Caco-2 (cell line): ENCODE results near the gene ALK. TPM values are rescaled to one million over a fixed set of nuclear protein-coding genes. Genes with fewer than 3 reads are reported as not detected.

ENCODE experiments used
- BruUV-seq: library from RNA; stranded (reverse); fragments of 400-500 nt; replicated peaks from 2 replicates; lab custom pipeline; 2021; lab: Mats Ljungman, UMichigan
- CTCF ChIA-PET: fragments of 300-600 bp; sonication (Branson Sonifier 250); formaldehyde crosslinking; loops from one replicate; lab custom pipeline; 2022; ENCODE audit warnings: antibody characterized with exemption; lab: Charles Lee
- POLR2A ChIA-PET: fragments of 300-600 bp; sonication (Branson Sonifier 250); formaldehyde crosslinking; loops from one replicate; lab custom pipeline; 2022; ENCODE audit warnings: antibody characterized with exemption; lab: Charles Lee
- DNase-seq, 2 experiments: peaks; one replicate each; pipeline versions ENCODE4 v3.0.0 to v3.0.0-alpha.2; 2020 to 2022
- H3K27me3 ChIP-seq: replicated peaks from 2 replicates; pipeline ENCODE4 v1.6.0; 2011; ENCODE audit warnings: low read length; ENCODE audit not compliant: control insufficient read depth, insufficient read depth
- H3K36me3 ChIP-seq: 2 replicates; pipeline ENCODE4 v1.5.1; 2011; ENCODE audit warnings: low read length; ENCODE audit not compliant: control insufficient read depth, insufficient read depth
- H3K4me1 ChIP-seq: fragments of 250-450 bp; sonication (Bioruptor Pico); 2 replicates; pipeline ENCODE4 v1.5.1; 2020; ENCODE audit warnings: mild to moderate bottlenecking
- H3K4me3 ChIP-seq: 2 replicates; pipeline ENCODE4 v1.5.1; 2011; ENCODE audit warnings: low read depth, mild to moderate bottlenecking, control low read depth, low read length
- H3K9me3 ChIP-seq: fragments of 250-450 bp; sonication (Bioruptor Pico); 2 replicates; pipeline ENCODE4 v1.5.1; 2020; ENCODE audit warnings: mild to moderate bottlenecking, moderate library complexity
- H3K27ac Mint-ChIP-seq: one replicate; pipeline ENCODE4 v1.8.0; 2022; ENCODE audit warnings: mixed read lengths; ENCODE audit not compliant: unreplicated experiment
- H3K27me3 Mint-ChIP-seq: one replicate; pipeline ENCODE4 v1.8.0; 2022; ENCODE audit warnings: mixed read lengths; ENCODE audit not compliant: insufficient read depth, unreplicated experiment
- H3K36me3 Mint-ChIP-seq: one replicate; pipeline ENCODE4 v1.8.0; 2022; ENCODE audit warnings: mild to moderate bottlenecking, mixed read lengths; ENCODE audit not compliant: insufficient read depth, unreplicated experiment
- H3K4me1 Mint-ChIP-seq: one replicate; pipeline ENCODE4 v1.8.0; 2022; ENCODE audit warnings: low read depth, mixed read lengths; ENCODE audit not compliant: unreplicated experiment
- H3K4me3 Mint-ChIP-seq: one replicate; pipeline ENCODE4 v1.8.0; 2022; ENCODE audit warnings: mild to moderate bottlenecking, moderate library complexity, mixed read lengths; ENCODE audit not compliant: unreplicated experiment
- H3K9me3 Mint-ChIP-seq: one replicate; pipeline ENCODE4 v1.8.0; 2022; ENCODE audit warnings: mixed read lengths; ENCODE audit not compliant: unreplicated experiment
- intact Hi-C: fragments of 100-400 bp; cut with micrococcal nuclease; formaldehyde crosslinking; loops from one replicate; pipeline ENCODE4 v1.10.0; 2022; ENCODE audit not compliant: unreplicated experiment
- total RNA-seq: library from RNA; stranded (reverse); gene quantifications from 2 replicates; pipeline ENCODE4 v1.2.3, GENCODE V29; 2022
- TF ChIP-seq, protein P1 (sequence below), 2 experiments: fragments of 200-600 bp in 1 of 2; IDR thresholded peaks; 1 replicate in 1 of 2; 2 replicates in 1 of 2; pipeline versions ENCODE4 v1.5.1 to v1.8.0; 2011 to 2022; ENCODE audit warnings: antibody characterized with exemption in 1 of 2, control low read depth in 1 of 2, inconsistent platforms in 1 of 2, low read depth in 1 of 2, low read length in 1 of 2, mild to moderate bottlenecking in 1 of 2, moderate library complexity in 1 of 2; ENCODE audit not compliant: insufficient read depth in 1 of 2, severe bottlenecking in 1 of 2, unreplicated experiment in 1 of 2

The ALK gene
- total RNA-seq, 1 experiment from 2014 or later = 0.11 TPM

DNA sequence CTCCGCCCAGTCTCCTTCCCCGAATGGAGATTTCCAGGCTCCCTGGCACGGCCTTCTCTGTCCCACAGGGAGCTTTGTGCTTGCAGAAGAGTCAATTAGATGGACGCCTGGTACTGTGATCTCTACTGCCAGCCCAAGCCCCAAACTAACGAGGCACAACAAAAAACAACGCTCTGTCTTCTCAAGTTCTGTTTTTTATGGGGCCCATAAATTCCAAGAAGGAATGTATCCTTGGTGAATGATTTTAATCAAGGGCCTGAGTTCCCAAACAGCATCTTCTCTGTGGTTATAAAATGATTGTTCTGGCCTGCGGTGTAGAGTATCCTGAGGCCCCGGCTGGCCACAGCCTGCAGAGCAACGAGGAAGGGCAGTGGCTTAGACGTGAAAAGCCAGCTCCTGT lies 586.7 kb downstream of the ALK start:
- TF ChIP-seq, protein P1, sequence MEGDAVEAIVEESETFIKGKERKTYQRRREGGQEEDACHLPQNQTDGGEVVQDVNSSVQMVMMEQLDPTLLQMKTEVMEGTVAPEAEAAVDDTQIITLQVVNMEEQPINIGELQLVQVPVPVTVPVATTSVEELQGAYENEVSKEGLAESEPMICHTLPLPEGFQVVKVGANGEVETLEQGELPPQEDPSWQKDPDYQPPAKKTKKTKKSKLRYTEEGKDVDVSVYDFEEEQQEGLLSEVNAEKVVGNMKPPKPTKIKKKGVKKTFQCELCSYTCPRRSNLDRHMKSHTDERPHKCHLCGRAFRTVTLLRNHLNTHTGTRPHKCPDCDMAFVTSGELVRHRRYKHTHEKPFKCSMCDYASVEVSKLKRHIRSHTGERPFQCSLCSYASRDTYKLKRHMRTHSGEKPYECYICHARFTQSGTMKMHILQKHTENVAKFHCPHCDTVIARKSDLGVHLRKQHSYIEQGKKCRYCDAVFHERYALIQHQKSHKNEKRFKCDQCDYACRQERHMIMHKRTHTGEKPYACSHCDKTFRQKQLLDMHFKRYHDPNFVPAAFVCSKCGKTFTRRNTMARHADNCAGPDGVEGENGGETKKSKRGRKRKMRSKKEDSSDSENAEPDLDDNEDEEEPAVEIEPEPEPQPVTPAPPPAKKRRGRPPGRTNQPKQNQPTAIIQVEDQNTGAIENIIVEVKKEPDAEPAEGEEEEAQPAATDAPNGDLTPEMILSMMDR (IDR thresholded peaks at IDR 0.05; ENCODE audit: insufficient read depth in 1 of 2, low read depth in 1 of 2, low read length in 1 of 2, severe bottlenecking in 1 of 2, unreplicated experiment in 1 of 2) = no peak
- H3K9me3 ChIP-seq = no peaks in the 10 kb centered on the region
- no peaks in the 10 kb centered on the region for H3K27me3 ChIP-seq
- Mint-ChIP-seq H3K4me1 (no peaks in the 10 kb centered on the region), H3K4me3 (no peak overlapping the region), H3K36me3 (no peaks in the 10 kb centered on the region), H3K27ac (no peak overlapping the region), H3K27me3 (peaks cover 25% of the 10 kb centered on the region), H3K9me3 (no peaks in the 10 kb centered on the region)
- POLR2A ChIA-PET = no interaction called here
- no peak for DNase-seq
- H3K36me3 ChIP-seq = no peaks in the 10 kb centered on the region
- BruUV-seq = no TSS peak
- CTCF ChIA-PET = interaction anchor here (0.6 kb wide), 1 partner anchor 29 kb away, joined by 3 read pairs; no protein-coding TSS in a partner anchor
- no peak overlapping the region for H3K4me3 ChIP-seq
- no peaks in the 10 kb centered on the region for H3K4me1 ChIP-seq
- intact Hi-C loops = no loop called here

DNA sequence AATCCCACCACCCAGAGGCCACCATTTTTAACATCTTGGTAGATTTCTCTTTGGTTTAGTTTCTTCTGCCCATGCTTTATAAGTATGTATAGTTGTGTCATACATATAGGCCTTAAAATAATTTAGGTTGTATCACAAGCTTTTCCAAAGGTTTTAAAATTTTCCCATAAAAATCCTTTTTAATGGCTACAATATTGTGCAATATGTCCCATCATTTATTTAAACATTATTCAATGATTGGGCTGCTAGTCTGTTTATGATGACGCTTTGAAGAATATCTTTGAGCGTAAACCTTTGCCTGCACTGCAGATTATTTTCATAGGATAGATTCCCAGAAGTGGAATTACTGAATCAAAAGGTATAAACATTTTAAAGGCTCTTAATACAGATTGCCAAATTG lies 588.8 kb downstream of the ALK start:
- intact Hi-C loops = no loop called here
- Mint-ChIP-seq H3K36me3 (no peaks in the 10 kb centered on the region), H3K27me3 (peaks cover 21% of the 10 kb centered on the region), H3K27ac (no peak overlapping the region), H3K4me1 (no peaks in the 10 kb centered on the region), H3K9me3 (no peaks in the 10 kb centered on the region), H3K4me3 (no peak overlapping the region)
- no peaks in the 10 kb centered on the region for H3K4me1 ChIP-seq
- no peak overlapping the region for H3K4me3 ChIP-seq
- TF ChIP-seq, protein P1 (IDR thresholded peaks at IDR 0.05; ENCODE audit: insufficient read depth in 1 of 2, low read depth in 1 of 2, low read length in 1 of 2, severe bottlenecking in 1 of 2, unreplicated experiment in 1 of 2) = no peak
- H3K9me3 ChIP-seq = no peaks in the 10 kb centered on the region
- H3K27me3 ChIP-seq = no peaks in the 10 kb centered on the region
- no TSS peak for BruUV-seq
- no peak for DNase-seq
- ChIA-PET CTCF (no interaction called here), POLR2A (no interaction called here)
- H3K36me3 ChIP-seq = no peaks in the 10 kb centered on the region

DNA sequence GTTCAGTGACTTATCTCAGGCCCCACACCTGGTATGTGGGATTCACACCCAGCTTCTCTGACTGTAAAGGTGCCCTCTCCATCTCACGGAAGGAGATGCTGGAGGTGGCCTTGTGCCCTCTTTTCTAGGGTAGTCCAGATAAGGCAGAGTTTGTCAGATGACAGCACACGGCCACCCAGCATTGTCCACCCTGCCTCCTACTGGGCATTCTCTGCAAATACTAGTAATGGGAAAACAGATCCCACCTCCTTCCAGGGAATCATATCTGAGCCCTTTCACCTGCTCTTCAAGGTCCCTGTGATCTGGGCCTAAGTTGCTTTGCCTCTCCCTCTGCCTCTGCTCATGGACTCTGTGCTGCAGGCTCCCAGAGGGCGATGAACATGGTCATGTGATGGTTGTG lies 591.5 kb downstream of the ALK start:
- BruUV-seq = no TSS peak

More for the DNA sequence above, 591.5 kb downstream of the ALK start:
- Histone ChIP-seq H3K36me3 (no peaks in the 10 kb centered on the region), H3K27me3 (no peaks in the 10 kb centered on the region), H3K4me1 (no peaks in the 10 kb centered on the region), H3K4me3 (no peak overlapping the region), H3K9me3 (no peaks in the 10 kb centered on the region)
- no peak overlapping the region for H3K4me3 Mint-ChIP-seq
- DNase-seq = no peak
- ChIA-PET CTCF (no interaction called here), POLR2A (no interaction called here)
- TF ChIP-seq, protein P1 (IDR thresholded peaks at IDR 0.05; ENCODE audit: insufficient read depth in 1 of 2, low read depth in 1 of 2, low read length in 1 of 2, severe bottlenecking in 1 of 2, unreplicated experiment in 1 of 2) = peak in 1 of 2 experiments; percentile 18
- no peaks in the 10 kb centered on the region for H3K9me3 Mint-ChIP-seq
- no peak overlapping the region for H3K27ac Mint-ChIP-seq
- no peaks in the 10 kb centered on the region for H3K4me1 Mint-ChIP-seq
- intact Hi-C loops = no loop called here
- peaks cover 25% of the 10 kb centered on the region for H3K27me3 Mint-ChIP-seq
- no peaks in the 10 kb centered on the region for H3K36me3 Mint-ChIP-seq
